AG08396 (cell line): Measurements from ENCODE around the gene AAMP.
A peak's percentile ranks its signal among the peaks of the same experiment; 100 is the strongest.

Experiments
- DNase-seq: peaks from one replicate; pipeline ENCODE4 v3.0.0; 2012; ENCODE audit warnings: low spot score, mixed read lengths

The AAMP gene

DNA sequence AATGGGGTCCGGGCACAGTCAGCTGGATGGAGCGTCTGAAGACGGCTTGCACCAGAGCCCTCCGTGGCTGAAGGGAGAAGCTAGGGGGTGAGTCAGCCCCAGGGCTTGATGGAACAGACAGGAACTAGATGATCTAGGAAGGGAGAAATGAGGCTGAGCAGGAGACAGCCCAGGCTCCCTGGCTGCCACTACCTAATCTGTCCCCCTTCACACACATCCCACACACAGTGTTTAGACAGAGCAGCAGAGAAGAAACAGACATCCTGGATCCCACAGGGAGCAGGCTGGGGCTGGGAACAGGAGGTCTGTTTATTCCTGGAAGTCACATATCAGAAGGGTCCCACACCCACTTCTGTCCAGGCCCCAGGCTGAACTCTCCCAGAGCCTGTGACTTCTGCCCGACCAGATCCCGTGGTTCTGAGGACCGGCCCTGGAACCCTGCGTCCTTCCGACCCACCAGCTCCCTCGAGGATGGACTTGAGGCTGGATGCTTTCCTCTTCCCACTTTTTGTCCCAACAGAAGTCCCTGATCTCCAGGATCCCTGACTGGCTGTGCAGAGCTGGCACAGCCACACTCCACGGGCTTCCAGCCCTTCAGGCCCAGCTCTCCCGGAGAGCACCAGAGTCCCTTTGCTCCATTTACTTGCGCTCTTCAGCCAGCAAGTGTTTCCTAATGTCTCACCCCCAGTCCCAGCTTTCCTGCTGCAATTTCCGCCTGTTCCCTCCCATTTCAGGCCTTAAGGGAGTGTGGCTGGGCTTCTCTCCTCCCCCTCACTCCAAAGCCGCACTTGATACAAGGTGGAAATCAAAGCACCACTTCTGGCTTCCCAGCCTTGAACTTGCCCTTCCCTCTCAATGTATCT is 10.6 kb downstream of the AAMP start:
- DNase-seq: peak; percentile 79

DNA sequence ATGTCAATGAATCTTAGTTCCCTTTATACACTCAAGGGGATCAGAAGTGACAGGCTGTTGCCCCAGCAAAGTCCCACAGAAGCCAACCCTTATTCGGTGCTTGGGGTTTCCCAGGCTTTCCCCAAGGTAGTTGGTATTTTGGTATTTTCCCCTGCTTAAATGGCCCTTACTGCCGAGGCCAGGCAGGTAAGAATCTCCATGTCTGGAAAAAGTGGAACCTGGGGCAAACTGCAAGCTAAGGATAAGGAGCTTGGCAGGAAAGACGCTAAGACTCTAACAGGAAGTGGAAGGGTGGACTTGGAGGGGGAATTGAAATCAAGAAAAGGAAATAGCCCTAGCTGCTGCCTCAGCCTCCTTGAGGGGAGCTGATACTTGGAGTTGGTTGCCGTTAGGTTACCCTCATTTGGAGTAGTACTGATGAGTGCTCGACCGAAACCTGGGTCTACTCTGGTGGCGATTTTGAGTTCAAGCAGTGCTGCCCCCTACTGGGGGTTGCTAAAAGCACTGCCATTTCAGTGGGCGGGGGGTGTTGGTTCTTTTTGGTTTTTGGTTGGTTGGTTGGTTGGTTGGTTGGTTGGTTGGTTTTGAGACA is 12.5 kb downstream of the AAMP start:
- no peak for DNase-seq

DNA sequence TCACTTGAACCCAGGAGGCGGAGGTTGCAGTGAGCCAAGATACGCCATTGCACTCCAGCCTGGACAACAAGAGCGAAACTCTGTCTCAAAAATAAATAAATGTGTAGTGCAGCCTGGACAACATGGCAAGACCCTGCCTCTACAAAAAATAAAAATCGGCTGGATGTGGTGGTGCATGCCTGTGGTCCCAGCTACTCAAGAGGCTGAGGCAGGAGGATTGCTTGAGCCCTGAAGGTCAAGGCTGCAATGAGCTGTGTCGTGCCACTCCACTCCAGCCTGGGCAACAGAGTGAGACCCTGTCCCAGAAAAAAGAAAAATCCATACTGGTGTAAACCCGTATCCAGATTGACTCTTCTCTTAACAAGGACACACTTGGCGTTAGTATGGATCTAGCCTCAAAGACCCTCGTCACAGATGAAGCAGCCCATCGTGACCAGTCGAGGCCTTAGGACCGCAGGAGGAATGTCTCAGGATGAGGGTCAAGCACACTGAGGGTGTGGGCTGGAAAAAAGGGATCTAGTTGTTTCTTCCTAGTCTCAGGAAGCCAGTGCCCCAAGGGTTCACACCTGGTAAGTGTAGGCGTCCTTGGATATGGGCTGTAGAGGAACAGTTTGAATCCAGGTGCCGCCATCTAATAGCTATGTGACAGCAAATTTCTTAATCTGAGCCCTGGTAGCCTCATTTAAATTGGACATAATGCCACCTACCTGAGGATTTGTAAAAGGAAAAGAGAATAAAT is 13.2 kb downstream of the AAMP start:
- DNase-seq: no peak

DNA sequence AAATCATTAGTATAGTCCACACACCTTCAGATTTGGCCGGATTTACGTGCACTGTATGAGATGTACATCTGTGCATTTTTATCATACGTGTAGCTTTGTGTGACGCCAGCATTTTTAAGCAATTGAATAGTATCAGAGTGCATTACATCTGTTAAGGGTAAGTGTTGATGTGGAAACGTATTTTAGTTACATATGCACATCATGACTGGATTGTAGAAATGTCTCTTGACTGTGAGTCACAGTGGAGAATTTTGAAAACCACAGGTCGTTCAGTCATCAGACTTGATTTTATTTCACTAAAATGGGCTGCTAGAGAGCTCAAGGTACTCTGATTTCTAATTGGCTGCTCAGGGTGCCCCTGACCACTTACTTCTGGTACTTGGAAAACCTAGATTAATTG is 14.5 kb downstream of the AAMP start:
- peak; percentile 47 for DNase-seq

DNA sequence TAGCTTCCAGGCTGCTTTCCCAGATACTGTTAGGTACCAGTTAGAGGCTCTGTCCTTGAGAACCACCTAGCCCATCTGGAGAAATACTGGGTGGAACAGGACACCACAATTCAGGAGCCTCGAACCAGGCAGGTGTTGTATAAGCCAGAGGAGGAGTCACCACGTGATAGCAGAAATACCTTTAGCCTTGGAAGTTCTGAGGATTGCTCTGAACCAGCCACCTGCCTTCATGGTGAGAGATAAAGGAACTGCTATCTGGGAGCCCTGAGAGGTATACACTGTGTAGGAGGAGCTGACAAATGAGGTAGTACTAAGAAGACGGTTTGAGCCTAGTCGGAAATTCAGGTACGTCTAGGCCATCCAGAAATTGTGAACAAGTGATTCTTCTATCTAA is 16.7 kb downstream of the AAMP start:
- DNase-seq: no peak

DNA sequence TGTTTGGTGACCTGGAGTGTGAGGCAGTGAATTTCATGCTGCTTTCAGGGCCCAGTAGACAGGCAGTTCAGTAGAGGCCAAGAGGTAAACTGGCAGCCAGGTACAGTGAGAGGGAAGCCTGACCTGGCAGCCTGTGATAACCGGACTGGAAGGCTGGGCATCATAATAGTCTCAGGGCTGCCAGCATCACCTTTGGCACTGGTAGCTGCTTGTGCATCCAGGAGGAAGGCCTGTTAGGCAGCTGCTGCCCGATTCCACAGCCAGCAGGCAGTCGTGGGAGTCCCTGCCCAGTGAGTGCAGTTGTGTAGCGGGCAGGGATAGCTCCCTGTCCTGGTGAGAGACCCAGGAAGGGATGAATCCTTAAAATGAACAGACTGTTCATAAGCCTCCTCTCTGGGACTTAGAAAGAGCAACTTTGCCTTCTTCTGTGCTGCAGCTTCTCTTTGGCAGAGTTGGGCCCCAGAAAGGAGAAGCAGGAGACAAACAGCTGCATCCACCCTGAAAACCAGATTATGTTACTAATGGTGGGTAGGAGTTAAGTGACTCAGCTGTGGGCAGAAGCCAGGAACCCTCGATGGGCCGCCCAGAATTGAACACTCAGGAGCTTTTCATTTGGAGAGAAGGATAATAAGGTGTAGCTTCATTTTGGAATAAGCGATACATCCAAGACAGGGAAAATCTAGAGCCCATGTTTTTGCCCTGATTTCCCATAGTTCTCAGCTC is 17.3 kb downstream of the AAMP start:
- no peak for DNase-seq

DNA sequence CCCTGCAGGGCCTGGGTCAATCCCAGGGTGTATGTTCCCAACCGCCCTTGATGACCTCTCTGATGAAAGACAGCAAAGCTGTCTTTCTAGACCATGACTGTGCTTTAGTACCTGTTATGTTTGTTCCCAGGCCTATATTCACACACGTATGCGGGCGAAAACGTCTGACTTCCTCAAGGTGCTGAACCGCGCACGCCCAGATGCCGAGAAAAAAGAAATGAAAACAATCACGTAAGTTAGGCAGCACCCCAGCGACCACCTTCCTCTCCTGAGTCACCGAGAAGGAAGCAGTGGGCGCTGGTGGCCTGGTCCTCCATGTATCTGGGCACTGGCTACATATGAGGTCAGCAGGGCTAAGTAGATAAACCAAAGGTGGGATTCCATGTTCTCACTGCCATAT is 20.2 kb downstream of the AAMP start:
- no peak for DNase-seq

DNA sequence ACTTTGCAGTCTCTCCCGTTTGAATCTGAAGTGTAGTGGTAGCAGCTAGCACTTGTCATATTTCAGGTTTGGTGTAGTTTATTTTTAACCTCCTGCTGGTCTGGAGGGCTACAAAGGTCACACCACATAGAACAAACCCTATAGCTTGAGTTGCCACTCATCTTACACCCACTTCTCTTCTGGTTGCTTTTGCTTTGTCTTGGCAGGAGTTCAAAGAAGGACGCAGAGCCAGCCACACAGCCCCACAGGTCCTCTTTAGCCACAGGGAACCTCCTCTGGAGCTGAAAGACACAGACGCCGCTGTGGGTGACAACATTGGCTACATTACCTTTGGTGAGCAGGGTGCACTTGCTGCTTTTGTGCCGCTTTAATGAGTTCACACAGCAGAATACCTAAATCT is 24.7 kb downstream of the AAMP start:
- no peak for DNase-seq

DNA sequence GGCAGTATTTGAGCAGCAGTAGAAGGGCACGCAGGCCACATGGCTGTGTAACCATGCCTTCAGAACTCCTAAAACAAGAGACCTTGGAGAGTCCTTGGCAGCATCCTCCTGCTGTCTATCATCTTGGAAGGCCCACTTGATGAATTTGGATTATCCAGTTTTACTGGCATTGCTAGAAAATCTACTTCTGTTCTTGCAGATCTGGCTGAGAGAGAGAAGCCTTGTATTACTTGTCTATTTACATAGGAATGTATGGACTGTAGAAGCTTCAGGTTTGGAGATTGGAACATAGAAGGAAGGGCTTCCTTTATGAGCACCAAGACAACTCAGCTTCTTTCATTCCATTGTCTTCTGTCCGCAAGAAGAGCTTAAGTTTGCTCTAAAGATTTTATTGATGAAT is 25.3 kb downstream of the AAMP start:
- no peak for DNase-seq

DNA sequence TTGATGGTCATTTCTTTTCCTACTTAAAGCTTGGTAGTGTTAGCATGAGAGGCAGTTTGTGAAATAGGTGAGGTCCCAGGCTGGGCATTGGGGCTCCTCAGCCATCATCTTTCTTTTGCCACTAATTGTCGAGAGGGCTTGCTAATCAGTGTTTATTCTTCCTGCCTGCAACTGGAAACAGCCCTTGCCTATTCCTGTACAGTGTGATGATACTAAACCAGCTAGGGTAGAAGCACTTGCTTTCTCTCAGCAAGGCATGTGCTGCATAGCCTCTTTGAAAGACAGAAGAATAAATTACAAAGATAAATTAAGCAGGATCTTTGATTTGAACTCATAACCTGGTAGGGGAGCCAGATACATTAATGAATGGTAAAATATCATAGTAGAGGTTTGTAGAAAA is 25.7 kb downstream of the AAMP start:
- DNase-seq: no peak

DNA sequence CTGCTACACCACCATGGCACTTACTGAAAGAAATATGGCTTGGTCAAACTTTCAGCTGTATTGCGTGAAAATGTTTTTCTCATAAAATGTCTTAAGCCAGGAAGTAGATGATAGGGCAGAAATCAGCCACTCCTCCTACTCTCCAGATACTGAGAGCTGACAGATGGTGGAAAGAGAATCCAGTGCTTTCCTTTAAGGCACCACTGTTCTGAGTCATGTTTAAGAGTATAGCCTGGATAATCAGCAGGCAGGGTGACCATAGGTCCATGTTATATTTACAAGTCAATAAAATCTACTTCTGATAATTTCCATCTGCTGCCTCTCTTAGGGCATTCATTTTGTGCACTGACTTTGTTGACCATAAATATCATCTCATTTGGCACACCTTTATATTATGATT is 31.1 kb downstream of the AAMP start:
- DNase-seq: no peak

DNA sequence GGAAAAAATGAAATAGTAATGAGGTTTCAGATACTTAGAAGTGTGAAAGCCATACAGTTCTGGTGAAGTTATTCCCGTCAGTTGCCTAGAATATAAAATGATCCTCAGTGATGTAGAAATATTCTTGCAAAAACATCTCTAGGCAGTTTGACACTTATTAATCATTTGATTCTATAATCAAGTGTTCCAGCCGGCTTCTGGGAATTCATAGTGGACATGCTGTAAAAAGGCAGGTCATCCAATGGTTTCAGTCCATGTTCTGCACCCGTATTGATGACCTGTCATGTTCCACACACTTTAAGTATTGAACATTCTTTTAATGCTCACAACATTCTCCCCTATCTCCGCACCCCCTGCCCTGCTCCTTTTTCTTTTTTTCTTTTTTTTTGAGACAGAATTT is 33.1 kb downstream of the AAMP start:
- DNase-seq: no peak

DNA sequence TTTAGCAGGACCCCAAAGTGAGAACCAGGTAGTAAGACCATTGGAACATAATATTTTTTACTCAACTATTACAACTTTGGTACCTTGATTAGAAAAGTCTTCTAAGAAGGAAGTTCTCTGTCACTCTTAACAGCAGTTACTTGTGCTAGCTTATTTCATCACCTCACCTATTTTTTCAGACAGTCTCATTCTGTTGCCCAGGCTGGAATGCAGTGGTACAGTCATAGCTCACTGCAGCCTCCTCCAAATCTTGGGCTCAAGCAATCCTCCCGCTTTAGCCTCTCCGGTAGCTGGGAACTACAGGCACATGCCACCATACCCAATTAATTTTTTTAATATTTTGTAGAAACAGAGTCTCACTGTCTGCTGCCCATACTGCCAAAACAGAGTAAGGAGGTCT is 34.9 kb downstream of the AAMP start:
- no peak for DNase-seq

DNA sequence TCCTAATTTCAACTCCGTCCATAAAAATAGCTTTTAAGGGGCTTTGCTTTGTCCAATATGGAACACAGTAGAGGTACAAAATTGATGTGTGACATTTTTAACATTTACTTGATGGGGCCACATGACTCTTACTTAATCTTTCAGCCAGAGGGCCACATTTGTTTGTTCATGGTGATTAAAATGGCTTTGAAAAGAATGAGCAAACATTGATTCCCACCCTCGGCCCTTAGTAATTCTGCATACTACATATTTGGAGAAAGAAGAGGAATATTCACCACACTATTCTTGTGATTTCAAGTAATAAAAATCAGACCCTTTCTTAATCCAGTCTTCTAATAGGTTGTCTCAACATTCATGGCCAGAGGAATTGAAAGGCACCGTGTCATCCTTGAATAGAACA is 35.4 kb downstream of the AAMP start:
- no peak for DNase-seq

DNA sequence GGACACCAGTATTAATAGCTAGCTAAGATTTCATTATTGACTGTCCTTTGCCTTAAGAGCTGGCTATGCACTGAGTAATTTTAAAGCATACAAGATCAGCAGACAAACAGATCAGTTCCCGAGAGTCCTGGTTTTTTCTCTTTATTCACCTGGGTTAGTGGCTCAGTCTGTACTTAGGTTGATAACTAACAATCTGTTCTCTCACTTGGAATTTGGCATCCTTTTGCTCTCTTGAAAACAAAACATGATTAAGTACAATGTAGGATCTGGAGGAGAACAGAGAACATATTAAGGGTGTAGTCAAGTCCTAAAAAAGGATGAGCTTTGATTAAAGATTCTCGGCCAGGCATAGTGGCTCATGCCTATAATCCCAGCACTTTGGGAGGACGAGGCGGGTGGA is 36.4 kb downstream of the AAMP start:
- no peak for DNase-seq

DNA sequence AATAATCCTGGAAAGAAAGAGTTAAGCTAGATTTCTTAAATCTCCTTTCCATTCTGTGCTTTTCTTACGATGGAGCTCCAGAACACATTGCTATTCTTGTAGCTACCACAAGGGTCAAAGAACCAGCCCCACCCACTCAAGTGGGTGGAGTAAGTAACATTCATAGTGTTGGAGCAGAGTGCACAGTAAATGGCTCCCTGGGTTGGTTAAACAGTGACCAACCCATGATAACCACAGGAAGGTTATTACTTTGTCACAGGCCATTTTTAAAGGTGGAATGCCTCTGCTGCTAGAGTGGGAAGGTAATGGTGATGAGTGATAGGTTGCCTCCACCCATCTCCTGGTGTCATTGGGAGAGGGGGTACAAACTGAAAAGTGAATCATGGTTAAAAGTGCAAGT is 39.1 kb downstream of the AAMP start:
- no peak for DNase-seq

DNA sequence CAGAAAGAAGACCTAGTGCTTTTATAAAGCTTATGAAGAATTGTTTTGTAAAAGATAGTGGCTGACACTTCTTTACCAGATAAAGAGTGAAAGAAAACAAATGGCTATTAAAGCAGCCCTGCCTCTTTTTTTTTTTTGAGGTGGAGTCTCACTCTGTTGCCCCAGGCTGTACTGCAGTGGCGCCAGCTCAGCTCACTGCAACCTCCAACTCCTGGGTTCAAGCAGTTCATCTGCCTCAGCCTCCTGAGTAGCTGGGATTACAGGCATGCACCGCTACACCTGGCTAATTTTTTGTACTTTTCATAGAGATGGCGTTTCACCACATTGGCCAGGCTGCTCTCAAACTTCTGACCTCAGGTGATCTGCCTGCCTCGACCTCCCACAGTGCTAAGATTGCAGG is 40.1 kb downstream of the AAMP start:
- no peak for DNase-seq

DNA sequence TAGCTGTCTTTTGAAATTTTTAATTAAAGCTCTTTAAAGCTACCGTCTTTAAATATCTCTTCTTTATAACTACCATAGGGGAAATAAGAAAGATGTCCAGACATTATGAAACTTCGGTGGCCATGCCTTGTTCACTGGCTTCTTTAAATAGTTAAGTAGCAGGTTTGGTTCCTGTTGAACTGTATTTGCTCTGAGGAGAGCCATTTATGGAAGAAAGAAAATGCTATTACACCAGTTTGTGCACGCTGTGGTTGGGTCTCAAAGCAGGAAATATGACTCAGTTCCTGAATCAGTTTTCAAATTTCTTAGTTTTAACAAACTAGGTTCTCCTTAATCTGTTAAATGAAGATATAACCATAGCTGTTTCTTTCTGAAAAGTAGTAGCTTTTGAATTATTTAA is 40.7 kb downstream of the AAMP start:
- peak; percentile 40 for DNase-seq

DNA sequence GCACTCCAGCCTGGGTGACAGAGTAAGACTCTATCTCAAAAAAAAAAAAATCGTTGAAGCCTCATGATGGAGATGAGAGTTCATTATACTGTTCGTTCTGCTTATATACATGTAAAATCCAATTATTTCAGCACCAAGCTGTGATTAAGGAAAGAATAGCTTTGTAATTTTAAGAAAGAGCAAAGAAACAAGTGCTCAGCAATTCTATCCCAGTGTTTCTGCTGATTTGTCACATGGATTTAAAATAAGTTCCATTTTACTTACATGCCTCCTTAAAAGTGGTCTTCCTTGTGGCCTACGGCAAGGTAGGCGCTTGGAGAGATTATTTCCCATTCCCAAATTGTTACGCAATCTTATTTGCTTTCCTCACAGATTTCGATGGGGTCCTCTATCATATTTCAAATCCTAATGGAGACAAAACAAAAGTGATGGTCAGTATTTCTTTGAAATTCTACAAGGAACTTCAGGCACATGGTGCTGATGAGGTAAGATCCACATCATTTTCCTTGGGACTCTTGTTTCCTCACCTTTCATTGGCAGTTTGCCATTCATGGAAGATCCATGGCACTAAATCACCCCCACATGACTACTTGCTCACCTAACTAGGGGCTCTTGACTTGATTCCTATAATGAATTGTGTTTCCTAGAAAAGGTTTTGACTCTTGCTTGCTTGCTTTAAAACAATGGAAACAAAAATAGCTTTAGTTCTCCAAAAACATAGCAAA is 41.4 kb downstream of the AAMP start:
- DNase-seq: no peak

DNA sequence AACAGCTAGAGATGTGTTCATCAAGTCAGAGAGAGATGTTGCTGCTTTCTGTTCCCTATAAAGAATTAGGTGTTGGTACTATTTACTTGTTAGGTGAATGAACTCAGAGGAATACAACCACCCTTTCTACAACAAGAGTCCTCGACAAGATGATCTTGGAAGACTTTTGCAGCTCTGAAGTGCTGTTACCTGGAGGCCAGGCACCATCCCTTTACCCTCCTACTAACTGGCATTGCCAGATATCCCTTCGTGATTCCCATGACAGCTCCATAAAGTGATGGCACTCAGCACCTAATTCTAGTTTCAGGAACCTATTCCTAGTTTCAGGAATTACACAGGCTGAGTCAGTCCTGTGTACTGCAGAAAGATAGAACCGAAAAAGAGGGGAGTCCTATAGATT is 43.0 kb downstream of the AAMP start:
- no peak for DNase-seq

DNA sequence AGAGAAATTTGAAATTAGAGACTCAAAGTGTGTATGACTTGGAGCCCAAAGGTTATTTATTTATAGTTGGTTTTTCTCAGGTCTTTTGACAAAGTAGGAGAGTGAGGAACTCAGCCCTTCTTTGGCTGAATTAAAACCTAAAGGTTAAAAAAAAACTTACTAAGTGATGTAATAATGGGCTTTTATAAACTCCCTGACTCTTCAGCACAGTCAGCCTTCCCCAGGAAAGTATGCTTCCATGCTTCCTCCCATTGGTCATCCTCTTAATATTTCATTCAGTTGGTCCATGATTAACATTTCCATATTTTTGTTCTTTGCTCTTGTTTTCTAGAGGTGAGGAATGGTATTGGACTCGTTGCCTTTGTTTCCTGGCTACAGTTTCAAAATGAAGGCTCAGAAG is 45.8 kb downstream of the AAMP start:
- no peak for DNase-seq

DNA sequence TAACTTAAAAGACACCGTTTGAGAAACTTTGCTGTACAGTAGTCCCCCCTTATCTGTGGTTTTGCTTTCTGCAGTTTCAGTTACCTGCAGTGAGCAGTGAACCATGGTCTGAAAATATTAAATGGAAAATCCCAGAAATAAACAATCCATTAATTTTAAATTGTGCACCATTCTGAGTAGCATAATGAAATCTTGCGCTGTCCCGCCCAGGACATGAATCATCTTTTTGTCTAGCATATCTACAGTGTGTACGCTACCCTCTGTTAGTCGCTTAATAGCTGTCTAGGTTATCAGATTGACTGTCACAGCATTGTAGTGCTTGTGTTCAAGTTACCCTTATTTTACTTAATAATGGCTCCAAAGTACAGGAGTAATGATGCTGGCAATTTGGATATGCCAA is 46.9 kb downstream of the AAMP start:
- DNase-seq: no peak
